ENCODE results near the gene PNMA6F.
"Not testable (repeated sequence)": the region's sequence is repeated elsewhere in the genome, so short reads cannot be mapped to it uniquely, and the experiment has no call there.

PNMA6F gene

GRCh38 chrX:153301746-153302145, 19.8 kb downstream of the PNMA6F start:
- H3K9me3 Mint-ChIP-seq = no peaks in the 10 kb centered on the region
- H3K4me1 Mint-ChIP-seq = peaks cover 4% of the 10 kb centered on the region
- H3K27ac Mint-ChIP-seq = no peak overlapping the region
- CTCF ChIA-PET = no interaction called here
- H3K27me3 Mint-ChIP-seq = peaks cover 59% of the 10 kb centered on the region
- H3K36me3 Mint-ChIP-seq = no peaks in the 10 kb centered on the region
- no peak for DNase-seq
- H3K4me3 Mint-ChIP-seq = no peak overlapping the region

- no peak overlapping the region for H3K27ac Mint-ChIP-seq
- H3K4me3 Mint-ChIP-seq = no peak overlapping the region
- peaks cover 9% of the 10 kb centered on the region for H3K4me1 Mint-ChIP-seq
- no peaks in the 10 kb centered on the region for H3K9me3 Mint-ChIP-seq
- peaks cover 50% of the 10 kb centered on the region for H3K27me3 Mint-ChIP-seq
- CTCF ChIA-PET = no interaction called here
- no peak for DNase-seq
- H3K36me3 Mint-ChIP-seq = no peaks in the 10 kb centered on the region
Observed at GRCh38 chrX:153299855-153300254, 21.7 kb downstream of the PNMA6F start.

- no peak overlapping the region for H3K4me3 Mint-ChIP-seq
- peaks cover 18% of the 10 kb centered on the region for H3K4me1 Mint-ChIP-seq
- CTCF ChIA-PET = no interaction called here
- H3K27ac Mint-ChIP-seq = no peak overlapping the region
- peaks cover 26% of the 10 kb centered on the region for H3K27me3 Mint-ChIP-seq
- H3K36me3 Mint-ChIP-seq = peaks cover 5% of the 10 kb centered on the region
- peaks cover 5% of the 10 kb centered on the region for H3K9me3 Mint-ChIP-seq
- no peak for DNase-seq
Observed at GRCh38 chrX:153297376-153297775, 24.2 kb downstream of the PNMA6F start.

GRCh38 chrX:153293485-153294071, 28.0 kb downstream of the PNMA6F start:
- Mint-ChIP-seq H3K27me3 (peaks cover 11% of the 10 kb centered on the region), H3K4me1 (peaks cover 18% of the 10 kb centered on the region), H3K27ac (peak overlapping the region; percentile 91)
- H3K36me3 Mint-ChIP-seq, H3K4me3 Mint-ChIP-seq, DNase-seq, CTCF ChIA-PET, H3K9me3 Mint-ChIP-seq: not testable (repeated sequence)

GRCh38 chrX:153288807-153289206, 32.8 kb downstream of the PNMA6F start:
- H3K4me1 Mint-ChIP-seq, H3K9me3 Mint-ChIP-seq, H3K36me3 Mint-ChIP-seq, DNase-seq, H3K4me3 Mint-ChIP-seq, CTCF ChIA-PET, H3K27ac Mint-ChIP-seq, H3K27me3 Mint-ChIP-seq: not testable (repeated sequence)

GRCh38 chrX:153285678-153286077, 35.9 kb downstream of the PNMA6F start:
- DNase-seq, H3K9me3 Mint-ChIP-seq: not testable (repeated sequence)

GRCh38 chrX:153283982-153284381, 37.6 kb downstream of the PNMA6F start:
- H3K4me1 Mint-ChIP-seq, H3K36me3 Mint-ChIP-seq, H3K27ac Mint-ChIP-seq, H3K27me3 Mint-ChIP-seq, H3K4me3 Mint-ChIP-seq, H3K9me3 Mint-ChIP-seq, CTCF ChIA-PET, DNase-seq: not testable (repeated sequence)

More at GRCh38 chrX:153285678-153286077, 35.9 kb downstream of the PNMA6F start:
- H3K36me3 Mint-ChIP-seq, H3K27ac Mint-ChIP-seq, H3K4me3 Mint-ChIP-seq, H3K27me3 Mint-ChIP-seq, CTCF ChIA-PET, H3K4me1 Mint-ChIP-seq: not testable (repeated sequence)

GRCh38 chrX:153281784-153282183, 39.8 kb downstream of the PNMA6F start:
- H3K27me3 Mint-ChIP-seq, H3K4me1 Mint-ChIP-seq, H3K9me3 Mint-ChIP-seq, DNase-seq, CTCF ChIA-PET, H3K36me3 Mint-ChIP-seq, H3K27ac Mint-ChIP-seq, H3K4me3 Mint-ChIP-seq: not testable (repeated sequence)

- CTCF ChIA-PET, H3K36me3 Mint-ChIP-seq, DNase-seq, H3K4me3 Mint-ChIP-seq, H3K4me1 Mint-ChIP-seq, H3K27ac Mint-ChIP-seq, H3K9me3 Mint-ChIP-seq, H3K27me3 Mint-ChIP-seq: not testable (repeated sequence)
Observed at GRCh38 chrX:153279304-153279703, 42.3 kb downstream of the PNMA6F start.

GRCh38 chrX:153276049-153276448, 45.5 kb downstream of the PNMA6F start:
- H3K4me1 Mint-ChIP-seq, H3K9me3 Mint-ChIP-seq, H3K36me3 Mint-ChIP-seq, DNase-seq, H3K4me3 Mint-ChIP-seq, H3K27ac Mint-ChIP-seq, CTCF ChIA-PET, H3K27me3 Mint-ChIP-seq: not testable (repeated sequence)

- H3K27me3 Mint-ChIP-seq, H3K4me1 Mint-ChIP-seq, H3K4me3 Mint-ChIP-seq, H3K36me3 Mint-ChIP-seq, H3K27ac Mint-ChIP-seq, DNase-seq, H3K9me3 Mint-ChIP-seq, CTCF ChIA-PET: not testable (repeated sequence)
Observed at GRCh38 chrX:153275418-153275817, 46.1 kb downstream of the PNMA6F start.

- H3K9me3 Mint-ChIP-seq, H3K27ac Mint-ChIP-seq, H3K27me3 Mint-ChIP-seq, DNase-seq, H3K4me3 Mint-ChIP-seq, H3K4me1 Mint-ChIP-seq, CTCF ChIA-PET, H3K36me3 Mint-ChIP-seq: not testable (repeated sequence)
Observed at GRCh38 chrX:153272584-153272983, 49.0 kb downstream of the PNMA6F start.

- CTCF ChIA-PET, H3K4me3 Mint-ChIP-seq, H3K27ac Mint-ChIP-seq, H3K4me1 Mint-ChIP-seq, DNase-seq, H3K36me3 Mint-ChIP-seq, H3K27me3 Mint-ChIP-seq, H3K9me3 Mint-ChIP-seq: not testable (repeated sequence)
Observed at GRCh38 chrX:153272070-153272469, 49.5 kb downstream of the PNMA6F start.

Data from activated naive CD4-positive, alpha-beta T cell treated with anti-CD3 and anti-CD28 coated beads, Interleukin-2, amount 10 ng/mL, durations not matched to agents 7 days and 5 days (primary cell).